Astrocyte (in vitro differentiated cells and primary cell): ENCODE results near the gene DCBLD2. TPM values are rescaled to one million over a fixed set of nuclear protein-coding genes. Genes with fewer than 3 reads are reported as not detected.

Experiments used
- DNase-seq: peaks from one replicate; pipeline ENCODE4 v3.0.0-alpha.2; 2010; ENCODE audit warnings: low read depth
- FAIRE-seq: peaks from 2 replicates; lab custom pipeline; 2011; peaks lifted over from hg19 to GRCh38; lab: Jason Lieb, UNC
- H2AFZ ChIP-seq: 2 replicates; pipeline ENCODE4 v1.6.0; 2012; ENCODE audit warnings: low read depth, low read length, inconsistent platforms
- H3K27ac ChIP-seq: 2 replicates; pipeline ENCODE4 v1.5.1; 2011; ENCODE audit warnings: low read depth, low read length, inconsistent platforms
- H3K27me3 ChIP-seq: 2 replicates; pipeline ENCODE4 v1.6.0; 2011; ENCODE audit warnings: low read length, inconsistent platforms; ENCODE audit not compliant: insufficient read depth
- H3K36me3 ChIP-seq: 2 replicates; pipeline ENCODE4 v1.5.1; 2011; ENCODE audit warnings: low read length, inconsistent platforms; ENCODE audit not compliant: insufficient read depth
- H3K4me1 ChIP-seq: 2 replicates; pipeline ENCODE4 v1.5.1; 2011; ENCODE audit warnings: low read length, inconsistent platforms; ENCODE audit not compliant: insufficient read depth
- H3K4me2 ChIP-seq: 2 replicates; pipeline ENCODE4 v1.6.0; 2012; ENCODE audit warnings: low read length, inconsistent platforms
- H3K4me3 ChIP-seq: 2 replicates; pipeline ENCODE4 v1.5.1; 2011; ENCODE audit warnings: low read depth, mild to moderate bottlenecking, low read length, inconsistent platforms; ENCODE audit not compliant: insufficient read depth
- H3K79me2 ChIP-seq: 2 replicates; pipeline ENCODE4 v1.6.0; 2012; ENCODE audit warnings: mild to moderate bottlenecking, low read length, inconsistent platforms; ENCODE audit not compliant: insufficient read depth
- H3K9ac ChIP-seq: 2 replicates; pipeline ENCODE4 v1.6.0; 2012; ENCODE audit warnings: mild to moderate bottlenecking, low read length, inconsistent platforms
- H3K9me3 ChIP-seq: 2 replicates; pipeline ENCODE4 v1.5.1; 2012; ENCODE audit warnings: low read depth, mild to moderate bottlenecking, low read length, inconsistent platforms; ENCODE audit not compliant: insufficient read depth
- H4K20me1 ChIP-seq: 2 replicates; pipeline ENCODE4 v1.6.0; 2012; ENCODE audit warnings: low read length, inconsistent platforms; ENCODE audit not compliant: insufficient read depth
- H3K27ac Mint-ChIP-seq: one replicate; pipeline ENCODE4 v1.8.0; 2021; ENCODE audit warnings: mild to moderate bottlenecking, mixed read lengths; ENCODE audit not compliant: unreplicated experiment
- H3K27me3 Mint-ChIP-seq: one replicate; pipeline ENCODE4 v1.8.0; 2021; ENCODE audit warnings: low read depth, mixed read lengths; ENCODE audit not compliant: unreplicated experiment
- H3K36me3 Mint-ChIP-seq: one replicate; pipeline ENCODE4 v1.8.0; 2021; ENCODE audit warnings: low read depth, mixed read lengths; ENCODE audit not compliant: unreplicated experiment
- H3K4me1 Mint-ChIP-seq: one replicate; pipeline ENCODE4 v1.8.0; 2021; ENCODE audit warnings: low read depth, mixed read lengths; ENCODE audit not compliant: unreplicated experiment
- H3K4me3 Mint-ChIP-seq: one replicate; pipeline ENCODE4 v1.8.0; 2021; ENCODE audit warnings: mild to moderate bottlenecking, moderate library complexity, mixed read lengths; ENCODE audit not compliant: unreplicated experiment
- H3K9me3 Mint-ChIP-seq: one replicate; pipeline ENCODE4 v1.8.0; 2021; ENCODE audit warnings: mild to moderate bottlenecking, mixed read lengths; ENCODE audit not compliant: unreplicated experiment
- CTCF ChIP-seq: IDR thresholded peaks from 2 replicates; pipeline ENCODE4 v1.5.1; 2011; ENCODE audit warnings: low read depth, mild to moderate bottlenecking, inconsistent platforms, low read length, moderate library complexity; ENCODE audit not compliant: insufficient read depth
- EZH2 ChIP-seq: IDR thresholded peaks from 2 replicates; pipeline ENCODE4 v1.6.1; 2012; ENCODE audit warnings: mild to moderate bottlenecking, low read length, inconsistent platforms; ENCODE audit not compliant: insufficient read depth
- total RNA-seq: library from RNA; stranded (reverse); gene quantifications from 2 replicates; pipeline ENCODE4 v1.2.1, GENCODE V29; 2021

The DCBLD2 gene
- total RNA-seq, 1 donor from 2014 or later = 243 TPM

DNA sequence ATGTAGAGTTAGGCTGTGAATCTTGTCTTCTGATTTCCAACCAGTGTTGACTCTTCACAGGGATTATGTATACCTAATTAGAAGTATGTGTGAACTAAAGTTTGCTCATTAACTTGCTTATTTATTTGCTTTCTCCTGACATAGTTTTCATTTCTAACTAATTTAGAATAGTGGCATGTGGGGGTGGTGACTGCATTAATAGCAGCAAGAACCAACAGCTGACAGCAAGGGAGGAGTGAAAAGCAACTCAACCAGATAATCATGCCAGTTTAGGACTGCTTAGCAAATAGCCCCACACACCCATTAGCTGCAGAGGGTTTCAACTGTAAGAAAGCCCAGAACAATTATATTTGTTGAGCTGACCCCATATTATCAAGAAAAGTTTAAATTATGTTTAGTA lies 134.6 kb downstream of the DCBLD2 start:
- no peaks in the 10 kb centered on the region for H3K4me1 ChIP-seq

GRCh38 chr3:98765721-98766120 lies 135.8 kb downstream of the DCBLD2 start:
- TF ChIP-seq EZH2 (no peak), CTCF (no peak)
- no peak overlapping the region for H3K4me3 ChIP-seq
- FAIRE-seq = no peak
- no peak overlapping the region for H3K27ac ChIP-seq
- no peak for DNase-seq
- Mint-ChIP-seq H3K4me1 (peaks cover 9% of the 10 kb centered on the region), H3K27ac (no peak overlapping the region), H3K4me3 (no peak overlapping the region), H3K36me3 (peaks cover 5% of the 10 kb centered on the region), H3K27me3 (no peaks in the 10 kb centered on the region), H3K9me3 (no peaks in the 10 kb centered on the region)
- H3K9ac ChIP-seq = no peak overlapping the region
- H3K4me1 ChIP-seq = no peaks in the 10 kb centered on the region
- H4K20me1 ChIP-seq = no peaks in the 10 kb centered on the region
- no peaks in the 10 kb centered on the region for H3K79me2 ChIP-seq
- no peak overlapping the region for H3K4me2 ChIP-seq
- no peaks in the 10 kb centered on the region for H3K9me3 ChIP-seq
- no peak overlapping the region for H2AFZ ChIP-seq
- no peaks in the 10 kb centered on the region for H3K27me3 ChIP-seq
- H3K36me3 ChIP-seq = no peaks in the 10 kb centered on the region

More for the DNA sequence above, 134.6 kb downstream of the DCBLD2 start:
- no peak overlapping the region for H2AFZ ChIP-seq
- no peaks in the 10 kb centered on the region for H3K9me3 Mint-ChIP-seq
- H3K27me3 Mint-ChIP-seq = no peaks in the 10 kb centered on the region
- H3K36me3 Mint-ChIP-seq = peaks cover 5% of the 10 kb centered on the region
- no peak for TF ChIP-seq EZH2
- no peak for TF ChIP-seq CTCF
- H3K9me3 ChIP-seq = no peaks in the 10 kb centered on the region
- no peak overlapping the region for H3K4me3 Mint-ChIP-seq
- no peak overlapping the region for H3K4me3 ChIP-seq
- FAIRE-seq (no peak), DNase-seq (no peak)
- no peaks in the 10 kb centered on the region for H3K79me2 ChIP-seq
- H3K4me2 ChIP-seq = no peak overlapping the region
- no peaks in the 10 kb centered on the region for H3K27me3 ChIP-seq
- no peak overlapping the region for H3K27ac Mint-ChIP-seq
- H3K36me3 ChIP-seq = no peaks in the 10 kb centered on the region
- H3K9ac ChIP-seq = no peak overlapping the region
- H3K4me1 Mint-ChIP-seq = peaks cover 4% of the 10 kb centered on the region
- H3K27ac ChIP-seq = no peak overlapping the region
- no peaks in the 10 kb centered on the region for H4K20me1 ChIP-seq

DNA sequence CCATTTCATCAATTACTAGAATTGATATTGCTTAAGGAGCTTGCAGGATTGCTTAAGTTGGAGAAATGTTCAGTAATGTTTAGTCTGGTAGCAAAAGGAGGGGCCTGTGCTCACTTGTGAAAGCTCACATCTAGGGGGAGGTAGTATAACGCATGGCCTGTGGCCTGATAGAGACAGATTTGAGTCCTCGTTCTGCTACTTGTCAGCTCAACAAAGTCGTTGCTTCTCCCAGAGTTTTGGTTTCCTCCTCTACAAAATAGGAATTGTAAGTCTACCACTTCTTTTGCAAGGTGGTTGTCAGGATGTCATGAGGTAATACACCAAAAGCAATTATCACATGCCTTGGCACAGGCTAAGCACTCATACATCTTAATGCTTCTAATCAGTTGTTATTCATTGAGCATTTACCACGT lies 137.0 kb downstream of the DCBLD2 start:
- TF ChIP-seq EZH2 (no peak), CTCF (no peak)
- no peak overlapping the region for H3K9ac ChIP-seq
- Mint-ChIP-seq H3K27me3 (no peaks in the 10 kb centered on the region), H3K36me3 (peaks cover 2% of the 10 kb centered on the region), H3K9me3 (no peaks in the 10 kb centered on the region), H3K4me3 (no peak overlapping the region), H3K27ac (no peak overlapping the region), H3K4me1 (peaks cover 9% of the 10 kb centered on the region)
- H3K79me2 ChIP-seq = no peaks in the 10 kb centered on the region
- no peak for FAIRE-seq
- H3K36me3 ChIP-seq = no peaks in the 10 kb centered on the region
- DNase-seq = no peak
- no peaks in the 10 kb centered on the region for H3K4me1 ChIP-seq
- H3K27ac ChIP-seq = no peak overlapping the region
- H3K4me3 ChIP-seq = no peak overlapping the region
- H4K20me1 ChIP-seq = no peaks in the 10 kb centered on the region
- H2AFZ ChIP-seq = no peak overlapping the region
- no peak overlapping the region for H3K4me2 ChIP-seq
- H3K27me3 ChIP-seq = no peaks in the 10 kb centered on the region
- no peaks in the 10 kb centered on the region for H3K9me3 ChIP-seq
